NCI-H2196 treated with DMSO at 0.1 percent for 48 hours (cell line): Measurements from ENCODE around the gene KLK11.
"Not testable (repeated sequence)": the region's sequence is repeated elsewhere in the genome, so short reads cannot be mapped to it uniquely, and the experiment has no call there.

ENCODE experiments used
- DNase-seq: peaks from one replicate; lab custom pipeline; 2025; ENCODE audit not compliant: unreplicated experiment; lab: John Stamatoyannopoulos, UW

The KLK11 gene

GRCh38 chr19:51006406-51006805, 20.0 kb downstream of the KLK11 start:
- no peak for DNase-seq

DNA sequence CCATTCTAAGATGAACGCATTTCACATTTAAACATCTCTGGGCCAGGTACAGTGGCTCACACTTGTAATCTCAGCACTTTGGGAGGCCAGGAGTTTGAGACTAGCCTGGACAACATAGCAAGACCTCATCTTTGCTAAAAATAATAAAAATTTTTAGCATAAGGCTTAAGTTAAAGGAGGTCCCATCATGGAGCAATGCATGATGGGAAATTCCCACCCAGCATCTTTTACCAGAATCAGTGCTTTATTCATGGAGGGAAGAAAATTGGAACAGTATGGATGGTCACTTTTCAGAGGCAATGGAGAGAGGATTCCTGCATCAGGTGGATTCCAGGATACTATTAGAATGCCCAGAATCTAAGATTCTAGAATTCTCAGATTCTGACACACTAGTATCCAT, 21.2 kb downstream of the KLK11 start:
- DNase-seq, result no peak

DNA sequence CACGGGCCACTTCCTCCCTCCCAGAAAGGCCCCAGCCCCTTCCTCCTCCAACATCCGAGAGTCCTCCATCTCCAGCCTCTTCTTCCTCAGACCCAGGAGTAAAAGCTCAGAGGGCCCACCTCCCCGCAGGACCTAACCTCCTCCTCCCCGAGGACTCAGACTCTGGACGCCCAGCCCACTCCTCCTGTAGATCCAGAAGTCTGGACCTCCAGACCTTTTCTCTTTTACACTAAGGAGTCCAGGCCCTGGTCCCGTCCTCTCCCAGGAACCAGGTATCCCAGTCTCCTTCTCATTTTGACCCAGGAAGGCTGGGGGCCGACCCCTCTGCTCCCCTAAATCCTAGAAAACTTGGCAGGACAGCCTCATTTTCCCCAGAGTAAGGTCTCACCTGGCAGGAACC, 23.1 kb downstream of the KLK11 start:
- no peak for DNase-seq

DNA sequence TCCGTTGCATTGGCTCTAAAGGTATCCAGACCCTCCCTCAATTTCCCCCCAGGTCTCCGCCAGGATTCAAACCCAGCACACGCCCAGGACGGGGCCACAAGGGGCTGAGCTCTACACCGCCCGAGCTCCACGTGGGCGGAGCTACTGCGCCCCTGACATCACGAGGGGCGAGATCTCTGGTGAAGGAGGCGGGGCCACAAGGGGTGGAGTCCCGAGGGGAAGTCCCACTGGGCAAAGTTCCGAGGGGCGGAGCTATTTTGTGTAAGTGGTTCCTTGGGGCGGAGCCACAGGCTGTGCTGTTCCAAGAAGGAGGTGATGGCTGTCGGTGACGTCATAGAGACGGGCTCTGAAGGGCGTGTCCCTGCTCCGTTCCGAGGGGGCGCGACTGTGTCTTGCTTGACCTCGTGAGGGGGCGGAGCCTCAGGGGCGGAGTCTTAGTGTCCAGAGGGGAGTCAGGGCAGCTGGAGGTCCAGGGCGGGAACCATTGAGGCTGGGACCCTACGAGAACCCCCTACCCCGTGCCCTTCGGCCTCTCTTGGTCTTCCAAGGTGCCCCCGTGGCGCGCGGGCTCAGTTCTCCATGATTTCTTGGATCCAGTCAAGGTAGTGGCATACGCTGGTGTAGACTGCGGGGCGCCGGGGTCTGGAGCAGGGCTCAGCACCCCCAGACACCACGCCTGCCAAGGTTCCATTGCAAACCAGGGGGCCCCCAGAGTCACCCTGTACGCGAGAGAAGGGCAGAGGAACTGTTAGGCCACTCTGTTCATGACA, 23.7 kb downstream of the KLK11 start:
- no peak for DNase-seq

DNA sequence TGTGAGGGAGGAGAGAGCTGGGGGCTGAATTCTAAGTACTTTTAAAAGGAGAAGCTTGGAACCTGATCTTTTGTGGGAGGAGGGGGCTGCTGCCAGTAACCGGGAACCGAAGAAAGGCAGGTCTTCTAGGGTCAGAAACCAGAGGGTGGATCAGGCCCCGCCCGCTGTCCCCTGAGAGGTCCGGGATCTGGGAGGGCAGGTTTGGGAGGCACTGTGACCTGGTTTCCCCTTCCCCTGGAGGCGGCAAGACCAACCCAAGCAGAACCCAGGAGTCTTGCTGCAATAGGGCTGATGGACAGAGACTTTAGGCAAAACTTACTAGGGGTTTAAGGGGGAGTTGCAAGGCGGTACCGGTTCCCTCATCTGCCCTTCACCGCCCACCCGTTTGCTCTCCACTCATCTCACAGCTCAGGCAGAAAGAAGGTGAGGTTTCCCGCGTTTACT, 24.3 kb downstream of the KLK11 start:
- DNase-seq, result no peak

DNA sequence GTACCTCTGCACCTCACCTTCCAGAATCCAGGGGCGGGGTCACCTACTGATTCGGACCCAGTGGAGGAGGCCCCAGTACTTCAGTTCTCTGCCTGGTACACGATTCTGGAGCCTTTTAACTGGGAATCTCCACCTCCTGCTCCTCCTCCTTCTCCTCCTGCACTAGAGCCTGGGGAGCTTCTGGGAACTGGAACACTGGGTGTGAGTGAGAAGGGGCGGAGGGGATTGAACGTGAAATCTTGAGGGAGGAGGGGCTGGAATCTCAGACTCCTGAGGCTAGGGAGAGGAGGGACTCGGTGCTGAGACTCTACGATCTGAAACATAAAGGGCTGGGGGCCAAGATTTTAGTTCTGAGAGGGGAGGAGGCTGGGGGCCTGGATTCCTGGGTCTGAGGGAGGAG, 24.9 kb downstream of the KLK11 start, which contains the start of gene KLK8:
Gene KLK8 (minus strand): TSS at position 90 of the 400 bp plus-strand sequence. CDS start 437 bp downstream, outside the sequence.
- no peak for DNase-seq

- DNase-seq, result no peak
Observed at GRCh38 chr19:51000981-51001380, 25.4 kb downstream of the KLK11 start.

- no peak for DNase-seq
Observed at GRCh38 chr19:51000426-51000825, 26.0 kb downstream of the KLK11 start.

GRCh38 chr19:50998686-50999085, 27.7 kb downstream of the KLK11 start:
- no peak for DNase-seq

DNA sequence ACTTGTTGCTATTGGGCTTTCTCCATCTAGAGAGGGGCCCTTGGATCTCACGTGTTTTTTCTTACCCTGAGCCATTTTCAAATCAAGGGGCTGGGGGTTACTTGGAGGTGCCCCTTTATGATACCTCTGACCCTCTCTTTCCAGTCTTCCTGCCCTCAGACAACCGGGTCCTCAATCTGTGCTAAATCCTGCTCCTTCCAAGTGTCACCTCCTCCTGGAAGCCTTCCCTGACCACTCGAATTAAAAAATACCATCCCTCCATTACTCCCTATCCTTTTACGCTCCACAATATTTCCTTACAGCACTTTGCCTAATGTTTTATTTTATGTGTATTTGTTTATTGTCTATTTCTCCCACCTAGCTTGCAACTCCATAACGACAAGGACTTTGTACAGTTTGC, 28.4 kb downstream of the KLK11 start:
- DNase-seq, result no peak

DNA sequence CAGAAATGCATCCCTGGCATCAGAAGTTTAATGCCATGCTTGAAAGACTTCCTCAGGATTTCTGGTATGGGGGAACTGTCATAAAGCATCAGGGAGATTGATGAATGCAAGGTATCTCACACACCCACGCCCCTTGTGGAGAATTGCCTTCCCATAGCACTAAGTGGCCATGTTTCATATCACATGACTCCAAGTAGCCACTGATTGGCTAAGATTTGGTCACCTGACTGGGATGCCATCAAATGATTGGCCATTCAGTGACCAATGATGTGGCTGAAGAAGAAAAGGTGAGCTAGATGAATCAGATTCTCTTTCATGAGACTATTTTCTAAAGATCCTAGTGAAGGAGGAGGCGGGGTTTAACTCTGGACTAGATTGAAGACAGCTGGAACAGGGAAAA, 32.3 kb downstream of the KLK11 start:
- no peak for DNase-seq

GRCh38 chr19:50992666-50993035, 33.8 kb downstream of the KLK11 start:
- DNase-seq, result no peak

DNA sequence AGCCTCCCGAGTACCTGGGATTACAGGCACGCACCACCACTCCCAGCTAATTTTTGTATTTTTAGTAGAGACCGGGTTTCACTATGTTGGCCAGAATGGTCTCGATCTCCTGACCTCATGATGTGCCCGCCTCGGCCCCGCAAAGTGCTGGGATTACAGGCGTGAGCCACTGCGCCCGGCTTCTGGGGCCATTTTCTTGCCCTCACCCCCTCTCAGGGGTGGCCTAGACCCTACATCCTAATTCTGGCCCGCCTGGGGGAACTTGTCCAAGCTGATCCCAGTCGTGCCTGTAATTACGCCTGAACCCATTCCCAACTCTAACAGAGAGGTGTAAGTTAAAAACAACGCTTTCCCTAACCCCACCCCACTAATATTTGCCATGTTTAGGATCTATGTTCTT, 42.0 kb downstream of the KLK11 start:
- DNase-seq, result not testable (repeated sequence)

DNA sequence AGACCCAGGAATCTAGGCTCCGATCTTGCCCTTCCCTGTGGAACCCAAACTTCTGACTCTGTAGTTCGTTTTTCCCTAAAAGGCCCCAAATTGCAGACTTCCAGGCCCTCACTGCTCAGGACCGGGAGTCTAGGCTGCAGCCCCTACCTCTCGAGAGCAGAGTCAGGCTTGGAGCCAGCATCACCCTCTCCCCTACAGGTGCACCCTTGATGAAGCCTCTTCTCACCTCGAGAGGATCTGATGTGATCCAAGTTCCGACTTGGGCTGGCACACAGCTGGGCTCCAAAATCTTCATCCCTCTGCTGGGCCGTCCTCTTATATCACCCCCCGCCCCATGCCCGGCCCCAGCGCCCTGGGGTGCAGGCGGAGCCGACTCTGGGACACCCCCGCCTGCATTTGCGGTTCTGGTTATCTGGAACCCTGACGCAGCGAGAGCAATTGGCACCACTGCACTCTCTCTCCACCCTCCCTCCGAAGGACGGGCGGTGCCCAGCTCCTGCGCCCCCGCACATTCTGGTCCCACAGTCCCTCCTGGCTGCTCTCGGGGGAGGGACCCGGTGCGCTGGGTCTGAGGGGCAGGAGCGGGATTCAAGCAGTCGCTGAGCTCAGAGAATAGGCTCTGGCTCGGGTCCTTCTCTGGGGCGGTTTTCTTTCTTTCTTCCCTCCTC, 42.7 kb downstream of the KLK11 start, which contains the start of gene KLK7:
Gene KLK7 (minus strand): TSS at position 293 of the 668 bp plus-strand sequence. CDS start 1,518 bp downstream, outside the sequence.
- no peak for DNase-seq

DNA sequence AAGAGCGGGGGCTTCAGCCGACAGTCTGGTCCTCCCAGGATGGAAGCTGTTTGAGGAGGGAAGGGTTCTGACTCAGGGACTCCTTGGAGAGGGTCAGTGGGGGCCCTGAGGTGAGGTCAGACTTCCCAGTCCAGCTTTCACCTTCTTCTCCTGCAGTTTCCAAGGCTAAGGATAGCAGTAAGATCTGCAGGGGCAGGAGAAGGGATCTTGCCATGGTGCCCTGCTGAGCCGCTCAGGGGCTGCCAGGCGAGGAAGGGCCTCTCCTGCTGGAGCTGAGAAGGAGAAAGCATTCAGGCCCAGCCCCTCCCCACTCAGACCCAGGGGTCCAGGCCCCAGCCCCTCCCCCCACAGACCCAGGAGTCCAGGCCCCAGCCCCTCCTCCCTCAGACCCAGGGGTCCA, 44.2 kb downstream of the KLK11 start:
- DNase-seq, result no peak

GRCh38 chr19:50981587-50982146, 44.7 kb downstream of the KLK11 start:
- no peak for DNase-seq

- no peak for DNase-seq
Observed at GRCh38 chr19:50980208-50980607, 46.2 kb downstream of the KLK11 start.

DNA sequence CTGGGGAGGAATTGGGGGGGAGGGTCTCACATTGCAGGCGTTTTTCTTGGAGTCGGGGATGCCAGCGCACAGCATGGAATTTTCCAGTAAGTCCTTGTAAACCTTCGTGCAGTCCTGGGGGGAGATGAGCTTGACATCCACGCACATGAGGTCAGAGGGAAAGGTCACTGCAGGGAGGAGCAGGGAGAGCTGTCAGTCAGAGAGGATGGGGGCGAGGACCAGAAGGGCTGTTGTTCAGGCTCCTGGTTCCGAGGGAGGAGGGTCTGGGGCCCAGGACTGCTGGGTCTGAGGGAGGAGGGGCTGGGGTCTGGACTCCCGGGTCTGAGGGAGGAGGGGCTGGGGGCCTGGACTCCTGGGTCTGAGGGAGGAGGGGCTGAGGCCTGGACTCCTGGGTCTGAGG, 46.7 kb downstream of the KLK11 start:
- no peak for DNase-seq

- DNase-seq, result no peak
Observed at GRCh38 chr19:50978772-50979390, 47.5 kb downstream of the KLK11 start.

- no peak for DNase-seq
Observed at GRCh38 chr19:50977626-50978025, 48.8 kb downstream of the KLK11 start.

DNA sequence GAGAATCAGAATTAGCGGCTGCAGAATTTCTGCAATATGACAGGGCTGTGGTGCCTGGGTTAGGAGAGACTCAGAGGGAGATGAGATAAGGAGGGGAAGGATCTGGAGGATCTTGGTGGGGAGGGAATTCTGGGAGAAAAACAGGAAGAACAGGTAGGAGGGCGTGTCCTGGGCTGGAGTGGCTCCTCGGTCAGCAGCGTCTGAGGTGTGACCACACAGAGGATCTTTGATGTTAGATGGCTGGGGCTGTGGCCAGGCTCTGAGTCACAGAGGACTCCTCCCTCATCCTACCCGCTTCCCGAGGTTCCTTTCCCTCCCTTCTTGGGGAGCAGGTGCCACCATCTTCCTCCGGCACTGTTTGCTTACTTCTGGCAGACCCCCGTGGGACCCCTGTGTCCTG, 50.6 kb downstream of the KLK11 start:
- DNase-seq, result no peak
